ENCODE measurements around the gene CA5A. TPM values are rescaled to one million over a fixed set of nuclear protein-coding genes. Genes with fewer than 3 reads are reported as not detected.

Gene CA5A
- total and polyA plus RNA-seq, 2 of the 13 experiments (the other 11 are each of a cell fraction or from before 2014, with no cell fraction given), result 66.8 to 106 TPM

DNA sequence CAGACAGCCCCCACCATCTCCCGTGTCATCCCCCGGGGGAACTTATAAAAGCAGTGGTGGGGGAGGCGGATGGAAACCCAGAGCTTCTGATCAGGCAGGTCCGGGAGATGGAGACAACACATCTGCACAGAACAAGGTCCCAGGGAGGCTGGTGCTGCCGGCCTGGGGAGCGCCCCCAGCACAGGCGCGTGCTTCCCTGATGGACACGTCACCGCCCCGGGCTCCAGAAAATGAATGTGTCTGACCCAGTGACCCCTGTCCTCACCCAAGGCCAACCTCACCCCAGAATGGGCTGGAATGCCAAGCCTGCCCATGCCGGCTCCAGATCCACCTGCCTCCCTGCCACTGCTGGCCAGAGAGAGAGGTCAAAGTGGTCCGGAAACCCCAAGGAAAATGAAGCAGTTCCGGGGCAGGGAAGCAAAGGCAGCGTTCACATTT is 79.5 kb downstream of the CA5A start (continued):
- TF ChIP-seq FOSL1 (CRISPR knock-in tag; IDR thresholded peaks at IDR 0.05; ENCODE audit: borderline replicate concordance) (no peak; the same call in 1 of the 2 replicates), ZNF331 (CRISPR knock-in tag; IDR thresholded peaks at IDR 0.05) (no peak), HNF4G (IDR thresholded peaks at IDR 0.05; ENCODE audit: borderline replicate concordance, low read depth, low read length) (no peak), HNF4G (CRISPR knock-in tag; IDR thresholded peaks at IDR 0.05; ENCODE audit: borderline replicate concordance, low read depth) (no peak), SP4 (CRISPR knock-in tag; IDR thresholded peaks at IDR 0.05) (no peak), MNT (IDR thresholded peaks at IDR 0.05) (0 out of 2 replicates have a peak, but pooled peaks have one; percentile 3), IRX3 (CRISPR knock-in tag; IDR thresholded peaks at IDR 0.05; ENCODE audit: borderline replicate concordance, low read depth) (no peak), KAT8 (CRISPR knock-in tag; IDR thresholded peaks at IDR 0.05) (no peak), ZNF34 (CRISPR knock-in tag; IDR thresholded peaks at IDR 0.05; ENCODE audit: borderline replicate concordance) (no peak), GZF1 (CRISPR knock-in tag; IDR thresholded peaks at IDR 0.05) (no peak), DMAP1 (CRISPR knock-in tag; IDR thresholded peaks at IDR 0.05) (no peak), ZNF781 (CRISPR knock-in tag; IDR thresholded peaks at IDR 0.05; ENCODE audit: borderline replicate concordance, not compliant biosample characterization) (no peak), CENPX (CRISPR knock-in tag; IDR thresholded peaks at IDR 0.05) (no peak), ZNF614 (CRISPR knock-in tag; IDR thresholded peaks at IDR 0.05; ENCODE audit: borderline replicate concordance) (no peak; the same call in 1 of the 2 replicates), NAIF1 (CRISPR knock-in tag; IDR thresholded peaks at IDR 0.05; ENCODE audit: borderline replicate concordance) (no peak), ZNF296 (CRISPR knock-in tag; conservative IDR thresholded peaks at IDR 0.05) (no peak), SKIL (CRISPR knock-in tag; IDR thresholded peaks at IDR 0.05; ENCODE audit: borderline replicate concordance) (peak; percentile 82; the same call in 1 of the 2 replicates), ZNF672 (CRISPR knock-in tag; IDR thresholded peaks at IDR 0.05) (no peak), MAFF (IDR thresholded peaks at IDR 0.05; ENCODE audit: low read depth, low read length) (no peak), ZNF224 (CRISPR knock-in tag; IDR thresholded peaks at IDR 0.05) (no peak), MBNL3 (CRISPR knock-in tag; conservative IDR thresholded peaks at IDR 0.05) (no peak), SOX13 (IDR thresholded peaks at IDR 0.05) (no peak), SOX13 (CRISPR knock-in tag; conservative IDR thresholded peaks at IDR 0.05 in 1 of 2, IDR thresholded peaks at IDR 0.05 in 1 of 2) (peak in 1 of 2 experiments; percentile 43; a peak in 1 of 4 replicates)
- TF ChIP-seq, protein P1, sequence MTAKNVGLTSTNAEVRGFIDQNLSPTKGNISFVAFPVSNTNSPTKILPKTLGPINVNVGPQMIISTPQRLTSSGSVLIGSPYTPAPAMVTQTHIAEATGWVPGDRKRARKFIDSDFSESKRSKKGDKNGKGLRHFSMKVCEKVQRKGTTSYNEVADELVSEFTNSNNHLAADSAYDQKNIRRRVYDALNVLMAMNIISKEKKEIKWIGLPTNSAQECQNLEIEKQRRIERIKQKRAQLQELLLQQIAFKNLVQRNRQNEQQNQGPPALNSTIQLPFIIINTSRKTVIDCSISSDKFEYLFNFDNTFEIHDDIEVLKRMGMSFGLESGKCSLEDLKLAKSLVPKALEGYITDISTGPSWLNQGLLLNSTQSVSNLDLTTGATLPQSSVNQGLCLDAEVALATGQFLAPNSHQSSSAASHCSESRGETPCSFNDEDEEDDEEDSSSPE (CRISPR knock-in tag; IDR thresholded peaks at IDR 0.05), result peak; percentile 51; the same call in 1 of the 2 replicates
- TF ChIP-seq, protein P2, sequence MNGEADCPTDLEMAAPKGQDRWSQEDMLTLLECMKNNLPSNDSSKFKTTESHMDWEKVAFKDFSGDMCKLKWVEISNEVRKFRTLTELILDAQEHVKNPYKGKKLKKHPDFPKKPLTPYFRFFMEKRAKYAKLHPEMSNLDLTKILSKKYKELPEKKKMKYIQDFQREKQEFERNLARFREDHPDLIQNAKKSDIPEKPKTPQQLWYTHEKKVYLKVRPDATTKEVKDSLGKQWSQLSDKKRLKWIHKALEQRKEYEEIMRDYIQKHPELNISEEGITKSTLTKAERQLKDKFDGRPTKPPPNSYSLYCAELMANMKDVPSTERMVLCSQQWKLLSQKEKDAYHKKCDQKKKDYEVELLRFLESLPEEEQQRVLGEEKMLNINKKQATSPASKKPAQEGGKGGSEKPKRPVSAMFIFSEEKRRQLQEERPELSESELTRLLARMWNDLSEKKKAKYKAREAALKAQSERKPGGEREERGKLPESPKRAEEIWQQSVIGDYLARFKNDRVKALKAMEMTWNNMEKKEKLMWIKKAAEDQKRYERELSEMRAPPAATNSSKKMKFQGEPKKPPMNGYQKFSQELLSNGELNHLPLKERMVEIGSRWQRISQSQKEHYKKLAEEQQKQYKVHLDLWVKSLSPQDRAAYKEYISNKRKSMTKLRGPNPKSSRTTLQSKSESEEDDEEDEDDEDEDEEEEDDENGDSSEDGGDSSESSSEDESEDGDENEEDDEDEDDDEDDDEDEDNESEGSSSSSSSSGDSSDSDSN (CRISPR knock-in tag; IDR thresholded peaks at IDR 0.05), result no peak; the same call in 1 of the 2 replicates
